Breast epithelium (tissue), 3 donors: ENCODE measurements around the gene SMIM5.

Source experiments
- POLR2A ChIP-seq: fragments of 450-650 bp; IDR thresholded peaks from one replicate; pipeline ENCODE4 v1.6.1; 2016; ENCODE audit warnings: antibody characterized with exemption, mild to moderate bottlenecking, moderate library complexity
- TF ChIP-seq, protein P1 (sequence below), 3 donors: fragments of 450-650 bp; IDR thresholded peaks; one replicate each; pipeline ENCODE4 v1.5.1; 2016 to 2017; ENCODE audit warnings: antibody characterized with exemption in 3 of 3, mild to moderate bottlenecking in 3 of 3, moderate library complexity in 3 of 3

GRCh38 chr17:75594499-75595283, 38.5 kb upstream of the SMIM5 start:
- TF ChIP-seq, protein P1, sequence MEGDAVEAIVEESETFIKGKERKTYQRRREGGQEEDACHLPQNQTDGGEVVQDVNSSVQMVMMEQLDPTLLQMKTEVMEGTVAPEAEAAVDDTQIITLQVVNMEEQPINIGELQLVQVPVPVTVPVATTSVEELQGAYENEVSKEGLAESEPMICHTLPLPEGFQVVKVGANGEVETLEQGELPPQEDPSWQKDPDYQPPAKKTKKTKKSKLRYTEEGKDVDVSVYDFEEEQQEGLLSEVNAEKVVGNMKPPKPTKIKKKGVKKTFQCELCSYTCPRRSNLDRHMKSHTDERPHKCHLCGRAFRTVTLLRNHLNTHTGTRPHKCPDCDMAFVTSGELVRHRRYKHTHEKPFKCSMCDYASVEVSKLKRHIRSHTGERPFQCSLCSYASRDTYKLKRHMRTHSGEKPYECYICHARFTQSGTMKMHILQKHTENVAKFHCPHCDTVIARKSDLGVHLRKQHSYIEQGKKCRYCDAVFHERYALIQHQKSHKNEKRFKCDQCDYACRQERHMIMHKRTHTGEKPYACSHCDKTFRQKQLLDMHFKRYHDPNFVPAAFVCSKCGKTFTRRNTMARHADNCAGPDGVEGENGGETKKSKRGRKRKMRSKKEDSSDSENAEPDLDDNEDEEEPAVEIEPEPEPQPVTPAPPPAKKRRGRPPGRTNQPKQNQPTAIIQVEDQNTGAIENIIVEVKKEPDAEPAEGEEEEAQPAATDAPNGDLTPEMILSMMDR (IDR thresholded peaks at IDR 0.05), result no peak
- TF ChIP-seq POLR2A, result no peak
